Panc1 (cell line): ENCODE data around the gene PTPN22. TPM values are rescaled to one million over a fixed set of nuclear protein-coding genes. Genes with fewer than 3 reads are reported as not detected.

Source experiments
- ATAC-seq: fragments of 200-7000 bp; cut with Tn5 transposase; 2 replicates; pipeline ENCODE4 v1.9.1; 2020; ENCODE audit warnings: mild to moderate bottlenecking, moderate library complexity
- BruUV-seq: library from RNA; stranded (reverse); fragments of 400-500 nt; replicated peaks from 2 replicates; lab custom pipeline; 2021; lab: Mats Ljungman, UMichigan
- CTCF ChIA-PET: fragments of 300-600 bp; sonication (Branson Sonifier 250); formaldehyde crosslinking; loops from one replicate; lab custom pipeline; 2022; ENCODE audit warnings: antibody characterized with exemption; lab: Charles Lee
- POLR2A ChIA-PET: fragments of 300-600 bp; sonication (Branson Sonifier 250); formaldehyde crosslinking; loops from one replicate; lab custom pipeline; 2022; ENCODE audit warnings: antibody characterized with exemption; lab: Charles Lee
- DNase-seq: peaks from one replicate; pipeline ENCODE4 v3.0.0-alpha.2; 2010; ENCODE audit warnings: low read depth, low spot score
- H3K27ac ChIP-seq: 2 replicates; pipeline ENCODE4 v1.5.1; 2011; ENCODE audit warnings: mild to moderate bottlenecking, low read length, inconsistent platforms
- H3K27me3 ChIP-seq: fragments of 200-500 bp; sonication (Bioruptor generic); 2 replicates; pipeline ENCODE4 v1.6.0; 2014; ENCODE audit warnings: low read length, inconsistent platforms; ENCODE audit not compliant: control insufficient read depth, insufficient read depth
- H3K36me3 ChIP-seq: fragments of 200-500 bp; sonication (Bioruptor generic); 2 replicates; pipeline ENCODE4 v1.5.1; 2014; ENCODE audit warnings: inconsistent platforms, mild to moderate bottlenecking, low read length, moderate library complexity; ENCODE audit not compliant: control insufficient read depth, insufficient read depth
- H3K4me1 ChIP-seq: 2 replicates; pipeline ENCODE4 v1.5.1; 2011; ENCODE audit warnings: inconsistent platforms, mild to moderate bottlenecking, low read length, moderate library complexity; ENCODE audit not compliant: control insufficient read depth, insufficient read depth
- H3K4me3 ChIP-seq, 2 experiments: 2 replicates each; pipeline ENCODE4 v1.5.1; 2011 to 2012; ENCODE audit warnings: low read depth in 2 of 2, low read length in 2 of 2, mild to moderate bottlenecking in 2 of 2, inconsistent platforms in 1 of 2, moderate library complexity in 1 of 2
- H3K9me3 ChIP-seq: fragments of 200-500 bp; sonication (Bioruptor generic); 2 replicates; pipeline ENCODE4 v1.5.1; 2014; ENCODE audit warnings: low read depth, mild to moderate bottlenecking, inconsistent platforms, low read length, moderate library complexity; ENCODE audit not compliant: control insufficient read depth, insufficient read depth
- POLR2AphosphoS5 ChIP-seq: IDR thresholded peaks from 2 replicates; pipeline ENCODE4 v1.6.1; 2012; ENCODE audit warnings: mild to moderate bottlenecking, low read depth, low read length, moderate library complexity
- SIN3A ChIP-seq: IDR thresholded peaks from 2 replicates; pipeline ENCODE4 v1.6.1; 2012; ENCODE audit warnings: low read depth, mild to moderate bottlenecking, low read length, moderate library complexity, borderline replicate concordance; ENCODE audit not compliant: insufficient read depth
- TCF7L2 ChIP-seq: IDR thresholded peaks from 2 replicates; pipeline ENCODE4 v1.6.1; 2011; ENCODE audit warnings: mild to moderate bottlenecking, low read depth, low read length, inconsistent platforms
- in situ Hi-C: cut with HindIII; loops from 2 replicates; pipeline ENCODE4 v1.10.0; 2016; ENCODE audit warnings: low sequenced_read_pairs, low pct_unique_long_range_greater_than_20kb
- intact Hi-C: fragments of 100-400 bp; cut with micrococcal nuclease; formaldehyde crosslinking; loops from one replicate; pipeline ENCODE4 v1.10.0; 2022; ENCODE audit not compliant: unreplicated experiment
- total RNA-seq: library from RNA; stranded (reverse); gene quantifications from one replicate; pipeline ENCODE4 v1.2.1, GENCODE V29; 2021; ENCODE audit not compliant: unreplicated experiment
- TF ChIP-seq, protein P1 (sequence below): fragments of 450-650 bp; IDR thresholded peaks from 2 replicates; pipeline ENCODE4 v1.5.1; 2017; ENCODE audit warnings: mild to moderate bottlenecking
- TF ChIP-seq, protein P2 (sequence below), 2 experiments: IDR thresholded peaks; 2 replicates each; pipeline ENCODE4 v1.6.1; 2011 to 2012; ENCODE audit warnings: low read depth in 2 of 2, control low read depth in 1 of 2, low read length in 1 of 2, mild to moderate bottlenecking in 1 of 2, moderate library complexity in 1 of 2; ENCODE audit not compliant: insufficient read depth in 1 of 2

The PTPN22 gene
- total RNA-seq, 1 experiment from 2014 or later = not detected

DNA sequence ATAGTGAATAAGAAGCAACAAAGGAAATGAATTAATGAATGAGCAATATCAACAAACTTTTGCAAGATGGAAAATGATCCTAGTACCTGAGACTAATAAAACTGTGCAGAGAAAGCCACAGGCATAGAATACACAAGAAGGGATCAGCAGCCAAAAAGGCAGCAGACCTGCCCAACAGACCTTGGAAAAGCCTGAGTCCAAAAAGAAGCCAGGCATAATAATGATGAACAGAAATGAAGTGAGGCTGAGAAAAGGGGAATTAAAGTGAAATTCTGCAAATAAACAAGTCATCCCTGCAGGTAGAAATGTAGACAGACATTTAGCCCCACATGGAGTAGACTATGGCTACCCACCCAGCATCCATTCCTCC is 101.9 kb downstream of the PTPN22 start:
- in situ Hi-C loops = no loop called here
- no peak overlapping the region for H3K4me3 ChIP-seq
- DNase-seq (no peak), ATAC-seq (no peak)
- H3K36me3 ChIP-seq = peaks cover 10% of the 10 kb centered on the region; the same call in 1 of the 2 replicates
- BruUV-seq = no TSS peak
- H3K27me3 ChIP-seq = no peaks in the 10 kb centered on the region
- no peaks in the 10 kb centered on the region for H3K9me3 ChIP-seq
- intact Hi-C loops = no loop called here
- ChIA-PET POLR2A (no interaction called here), CTCF (no interaction called here)
- TF ChIP-seq, protein P1, sequence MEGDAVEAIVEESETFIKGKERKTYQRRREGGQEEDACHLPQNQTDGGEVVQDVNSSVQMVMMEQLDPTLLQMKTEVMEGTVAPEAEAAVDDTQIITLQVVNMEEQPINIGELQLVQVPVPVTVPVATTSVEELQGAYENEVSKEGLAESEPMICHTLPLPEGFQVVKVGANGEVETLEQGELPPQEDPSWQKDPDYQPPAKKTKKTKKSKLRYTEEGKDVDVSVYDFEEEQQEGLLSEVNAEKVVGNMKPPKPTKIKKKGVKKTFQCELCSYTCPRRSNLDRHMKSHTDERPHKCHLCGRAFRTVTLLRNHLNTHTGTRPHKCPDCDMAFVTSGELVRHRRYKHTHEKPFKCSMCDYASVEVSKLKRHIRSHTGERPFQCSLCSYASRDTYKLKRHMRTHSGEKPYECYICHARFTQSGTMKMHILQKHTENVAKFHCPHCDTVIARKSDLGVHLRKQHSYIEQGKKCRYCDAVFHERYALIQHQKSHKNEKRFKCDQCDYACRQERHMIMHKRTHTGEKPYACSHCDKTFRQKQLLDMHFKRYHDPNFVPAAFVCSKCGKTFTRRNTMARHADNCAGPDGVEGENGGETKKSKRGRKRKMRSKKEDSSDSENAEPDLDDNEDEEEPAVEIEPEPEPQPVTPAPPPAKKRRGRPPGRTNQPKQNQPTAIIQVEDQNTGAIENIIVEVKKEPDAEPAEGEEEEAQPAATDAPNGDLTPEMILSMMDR = no peak
- TF ChIP-seq SIN3A (no peak), TCF7L2 (no peak), POLR2AphosphoS5 (no peak)
- TF ChIP-seq, protein P2, sequence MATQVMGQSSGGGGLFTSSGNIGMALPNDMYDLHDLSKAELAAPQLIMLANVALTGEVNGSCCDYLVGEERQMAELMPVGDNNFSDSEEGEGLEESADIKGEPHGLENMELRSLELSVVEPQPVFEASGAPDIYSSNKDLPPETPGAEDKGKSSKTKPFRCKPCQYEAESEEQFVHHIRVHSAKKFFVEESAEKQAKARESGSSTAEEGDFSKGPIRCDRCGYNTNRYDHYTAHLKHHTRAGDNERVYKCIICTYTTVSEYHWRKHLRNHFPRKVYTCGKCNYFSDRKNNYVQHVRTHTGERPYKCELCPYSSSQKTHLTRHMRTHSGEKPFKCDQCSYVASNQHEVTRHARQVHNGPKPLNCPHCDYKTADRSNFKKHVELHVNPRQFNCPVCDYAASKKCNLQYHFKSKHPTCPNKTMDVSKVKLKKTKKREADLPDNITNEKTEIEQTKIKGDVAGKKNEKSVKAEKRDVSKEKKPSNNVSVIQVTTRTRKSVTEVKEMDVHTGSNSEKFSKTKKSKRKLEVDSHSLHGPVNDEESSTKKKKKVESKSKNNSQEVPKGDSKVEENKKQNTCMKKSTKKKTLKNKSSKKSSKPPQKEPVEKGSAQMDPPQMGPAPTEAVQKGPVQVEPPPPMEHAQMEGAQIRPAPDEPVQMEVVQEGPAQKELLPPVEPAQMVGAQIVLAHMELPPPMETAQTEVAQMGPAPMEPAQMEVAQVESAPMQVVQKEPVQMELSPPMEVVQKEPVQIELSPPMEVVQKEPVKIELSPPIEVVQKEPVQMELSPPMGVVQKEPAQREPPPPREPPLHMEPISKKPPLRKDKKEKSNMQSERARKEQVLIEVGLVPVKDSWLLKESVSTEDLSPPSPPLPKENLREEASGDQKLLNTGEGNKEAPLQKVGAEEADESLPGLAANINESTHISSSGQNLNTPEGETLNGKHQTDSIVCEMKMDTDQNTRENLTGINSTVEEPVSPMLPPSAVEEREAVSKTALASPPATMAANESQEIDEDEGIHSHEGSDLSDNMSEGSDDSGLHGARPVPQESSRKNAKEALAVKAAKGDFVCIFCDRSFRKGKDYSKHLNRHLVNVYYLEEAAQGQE (IDR thresholded peaks at IDR 0.05; ENCODE audit: insufficient read depth in 1 of 2, low read depth in 2 of 2, low read length in 1 of 2) = no peak
- H3K4me1 ChIP-seq = no peaks in the 10 kb centered on the region
- no peak overlapping the region for H3K27ac ChIP-seq

DNA sequence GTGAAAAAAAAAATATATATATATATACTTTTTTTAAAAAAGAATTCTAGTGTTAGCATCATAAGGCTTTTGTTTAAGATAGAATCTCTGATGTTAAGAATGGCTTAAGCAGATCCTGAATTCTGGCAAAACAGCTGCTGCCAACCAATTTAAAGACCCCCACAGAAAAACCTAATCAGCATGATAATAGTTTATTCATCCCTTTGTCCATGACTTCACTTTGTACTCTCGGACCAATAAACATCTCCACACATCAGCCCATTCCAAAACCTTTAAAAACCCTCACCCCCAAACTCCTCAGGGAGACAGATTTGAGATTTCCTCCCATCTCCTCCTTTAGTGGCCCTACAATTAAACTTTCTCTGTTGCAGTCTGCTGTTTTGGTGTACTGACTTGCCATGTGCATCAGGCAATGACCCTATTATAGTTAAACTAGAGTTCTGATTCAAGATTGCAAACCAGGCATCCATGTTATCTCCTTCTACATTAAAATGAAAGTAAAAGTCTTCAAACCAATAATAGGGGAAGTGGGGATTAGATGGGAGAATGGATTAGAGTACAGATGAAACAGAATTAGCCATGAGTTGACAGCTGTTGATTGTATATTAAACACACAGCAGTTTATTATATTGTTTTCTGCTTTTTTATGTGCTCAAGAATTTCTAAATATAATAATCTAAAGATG is 102.5 kb downstream of the PTPN22 start:
- Histone ChIP-seq H3K27ac (no peak overlapping the region), H3K9me3 (no peaks in the 10 kb centered on the region), H3K4me3 (no peak overlapping the region), H3K4me1 (no peaks in the 10 kb centered on the region), H3K27me3 (no peaks in the 10 kb centered on the region), H3K36me3 (peaks cover 12% of the 10 kb centered on the region; the same call in 1 of the 2 replicates)
- no peak for DNase-seq
- in situ Hi-C loops (no loop called here), intact Hi-C loops (no loop called here)
- TF ChIP-seq, protein P2 (IDR thresholded peaks at IDR 0.05; ENCODE audit: insufficient read depth in 1 of 2, low read depth in 2 of 2, low read length in 1 of 2) = no peak
- TF ChIP-seq POLR2AphosphoS5 (no peak), TCF7L2 (no peak), SIN3A (no peak)
- TF ChIP-seq, protein P1 = no peak
- no peak for ATAC-seq
- ChIA-PET POLR2A (no interaction called here), CTCF (no interaction called here)
- no TSS peak for BruUV-seq
